B cell (primary cell): Measurements from ENCODE around the gene DCN. TPM values are rescaled to one million over a fixed set of nuclear protein-coding genes. Genes with fewer than 3 reads are reported as not detected.

ENCODE experiments used
- ATAC-seq: fragments of 200-7000 bp; cut with Tn5 transposase; one replicate; pipeline ENCODE4 v1.10.0; 2021; ENCODE audit warnings: low read depth, mild to moderate bottlenecking, moderate number of reproducible peaks, moderate library complexity
- CTCF ChIA-PET: fragments of 350-600 bp; sonication (Branson Sonifier 250); formaldehyde crosslinking; loops from one replicate; lab custom pipeline; 2021; ENCODE audit warnings: antibody characterized with exemption, inconsistent platforms; lab: Charles Lee
- POLR2A ChIA-PET: fragments of 350-600 bp; sonication (Branson Sonifier 250); formaldehyde crosslinking; loops from one replicate; lab custom pipeline; 2021; ENCODE audit warnings: antibody characterized with exemption; lab: Charles Lee
- DNase-seq: peaks from one replicate; pipeline ENCODE4 v3.0.0; 2013
- H2AFZ ChIP-seq: 2 replicates; pipeline ENCODE4 v1.6.1; 2012; ENCODE audit warnings: mild to moderate bottlenecking, low read depth, low read length; ENCODE audit not compliant: insufficient read depth, poor library complexity, severe bottlenecking
- H3K27ac ChIP-seq, 2 donors: 1 replicate in 1 of 2; 2 replicates in 1 of 2; pipeline ENCODE4 v1.5.1; 2012 to 2013; ENCODE audit warnings: low read length in 2 of 2, mild to moderate bottlenecking in 2 of 2, moderate library complexity in 1 of 2
- H3K27me3 ChIP-seq, 4 experiments: fragments of 200-600 bp in 1 of 4; sonication (generic) in 1 of 4; replicated peaks in 1 of 4; 1 replicate in 2 of 4; 2 replicates in 2 of 4; pipeline versions ENCODE4 v1.6.1 to v1.7.0; 2013 to 2016; ENCODE audit warnings: low read length in 3 of 4, mild to moderate bottlenecking in 2 of 4, mixed read lengths in 1 of 4, moderate library complexity in 1 of 4; ENCODE audit not compliant: insufficient read depth in 4 of 4, control insufficient read depth in 3 of 4; ENCODE audit errors: control extremely low read depth in 1 of 4
- H3K36me3 ChIP-seq, 2 experiments: replicated peaks in 1 of 2; 1 replicate in 1 of 2; 2 replicates in 1 of 2; pipeline versions ENCODE4 v1.6.1 to v1.7.1; 2013; ENCODE audit warnings: low read length in 1 of 2; ENCODE audit not compliant: insufficient read depth in 2 of 2, control insufficient read depth in 1 of 2; ENCODE audit errors: control extremely low read depth in 1 of 2, extremely low read depth in 1 of 2
- H3K4me1 ChIP-seq, 2 donors: fragments of 200-600 bp in 1 of 2; sonication (generic) in 1 of 2; 1 replicate in 1 of 2; 2 replicates in 1 of 2; pipeline versions ENCODE4 v1.5.1 to v1.6.1; 2013 to 2017; ENCODE audit warnings: low read length in 2 of 2; ENCODE audit not compliant: control insufficient read depth in 2 of 2, insufficient read depth in 2 of 2
- H3K4me2 ChIP-seq: replicated peaks from 2 replicates; pipeline ENCODE3; 2012; ENCODE audit warnings: mild to moderate bottlenecking, low read depth, low read length; ENCODE audit not compliant: poor library complexity, severe bottlenecking
- H3K4me3 ChIP-seq, 5 experiments: fragments of 200-600 bp in 1 of 5; sonication (generic) in 1 of 5; 1 replicate in 3 of 5; 2 replicates in 2 of 5; pipeline versions ENCODE4 v1.5.1 to v1.7.0; 2011 to 2016; ENCODE audit warnings: low read length in 4 of 5, mild to moderate bottlenecking in 4 of 5, low read depth in 2 of 5, control low read depth in 1 of 5, moderate library complexity in 1 of 5; ENCODE audit not compliant: insufficient read depth in 1 of 5; ENCODE audit errors: control extremely low read depth in 1 of 5, extremely low read depth in 1 of 5
- H3K79me2 ChIP-seq: fragments of 200-600 bp; sonication (generic); one replicate; pipeline ENCODE4 v1.6.0; 2016; ENCODE audit warnings: low read length; ENCODE audit not compliant: control insufficient read depth, insufficient read depth
- H3K9ac ChIP-seq: fragments of 200-600 bp; sonication (generic); 2 replicates; pipeline ENCODE4 v1.6.1; 2017; ENCODE audit warnings: mild to moderate bottlenecking, low read length, moderate library complexity
- H3K9me3 ChIP-seq, 3 donors: one replicate each; pipeline versions ENCODE4 v1.6.1 to v1.7.1; 2013; ENCODE audit warnings: low read length in 2 of 3; ENCODE audit not compliant: control insufficient read depth in 2 of 3, insufficient read depth in 1 of 3; ENCODE audit errors: control extremely low read depth in 1 of 3
- H4K20me1 ChIP-seq: 2 replicates; pipeline ENCODE4 v1.6.0; 2012; ENCODE audit warnings: mild to moderate bottlenecking, low read length; ENCODE audit not compliant: insufficient read depth, control insufficient read depth, poor library complexity, severe bottlenecking
- H3K27ac Mint-ChIP-seq: one replicate; pipeline ENCODE4 v1.8.0; 2021; ENCODE audit warnings: mixed read lengths
- H3K27me3 Mint-ChIP-seq: one replicate; pipeline ENCODE4 v1.8.0; 2021; ENCODE audit warnings: mixed read lengths
- H3K4me1 Mint-ChIP-seq: one replicate; pipeline ENCODE4 v1.8.0; 2021; ENCODE audit warnings: mixed read lengths
- H3K4me3 Mint-ChIP-seq: one replicate; pipeline ENCODE4 v1.8.0; 2021; ENCODE audit warnings: mixed read lengths
- H3K9me3 Mint-ChIP-seq: one replicate; pipeline ENCODE4 v1.8.0; 2022; ENCODE audit warnings: mixed read lengths; ENCODE audit not compliant: insufficient read depth
- CTCF ChIP-seq: fragments of 200-600 bp; IDR thresholded peaks from one replicate; pipeline ENCODE4 v1.8.0; 2022; ENCODE audit warnings: antibody characterized with exemption, mild to moderate bottlenecking
- EZH2 ChIP-seq: IDR thresholded peaks from 2 replicates; pipeline ENCODE4 v1.6.1; 2012; ENCODE audit warnings: borderline replicate concordance, low read depth, mild to moderate bottlenecking, moderate library complexity, low read length; ENCODE audit not compliant: insufficient read depth, poor library complexity, severe bottlenecking
- WGBS: methylation state at CpG from one replicate; pipeline ENCODE4 v1.1.5; 2013; ENCODE audit warnings: missing lambda C conversion rate; ENCODE audit not compliant: insufficient coverage; 5-methylcytosine and 5-hydroxymethylcytosine counted together
- intact Hi-C: fragments of 100-400 bp; cut with micrococcal nuclease; formaldehyde crosslinking; loops from one replicate; pipeline ENCODE4 v1.10.0; 2022
- polyA plus RNA-seq: library from polyadenylated mRNA; depleted of rRNA; stranded (reverse); fragments of >200 nt; gene quantifications from 2 replicates; pipeline ENCODE4 v1.2.3, GENCODE V29; 2012
- total RNA-seq, 2 donors: library from RNA; stranded (reverse); fragments of 120-200 nt in 1 of 2; gene quantifications; 1 replicate in 1 of 2; 2 replicates in 1 of 2; pipeline versions ENCODE4 v1.2.3 to v1.2.4, GENCODE V29; 2013 to 2022

The DCN gene
- total and polyA plus RNA-seq, 2 donors (not counting 1 experiment from before 2014, with no cell fraction given): not detected

- TF ChIP-seq CTCF: no peak
- TF ChIP-seq EZH2: no peak
Measured at GRCh38 chr12:91188778-91189177, 6.2 kb upstream of the DCN start.

DNA sequence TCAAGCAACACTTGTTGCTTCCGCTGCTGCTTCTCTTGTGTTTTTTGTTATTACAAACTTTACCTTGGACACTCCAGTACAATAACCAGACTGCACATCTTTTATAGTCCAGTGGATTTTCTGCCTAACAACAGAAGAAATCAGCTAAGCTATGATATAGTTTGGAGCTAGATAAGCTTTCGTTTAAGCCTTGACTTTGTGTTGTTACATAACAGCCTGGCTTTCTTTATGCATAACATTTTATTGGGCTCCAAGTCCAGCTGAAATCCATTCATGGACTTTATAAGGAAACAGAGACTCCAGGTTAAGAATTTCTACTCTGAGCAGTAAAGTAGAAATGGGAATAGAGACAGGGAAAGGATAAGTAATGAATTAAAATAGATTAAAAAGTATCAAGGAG, 3.5 kb upstream of the DCN start:
- Histone ChIP-seq H2AFZ (no peak overlapping the region), H3K36me3 (no peaks in the 10 kb centered on the region), H3K79me2 (no peaks in the 10 kb centered on the region), H3K27ac (no peak overlapping the region), H3K4me1 (no peaks in the 10 kb centered on the region), H4K20me1 (no peaks in the 10 kb centered on the region), H3K9ac (no peak overlapping the region), H3K27me3 (no peaks in the 10 kb centered on the region), H3K4me3 (no peak overlapping the region), H3K9me3 (no peaks in the 10 kb centered on the region), H3K4me2 (no peak overlapping the region)
- ChIA-PET CTCF (no interaction called here), POLR2A (no interaction called here)
- TF ChIP-seq CTCF (no peak), EZH2 (no peak)
- no peaks in the 10 kb centered on the region for H3K9me3 Mint-ChIP-seq
- H3K27ac Mint-ChIP-seq: no peak overlapping the region
- intact Hi-C loops: no loop called here
- H3K4me3 Mint-ChIP-seq: no peak overlapping the region
- H3K4me1 Mint-ChIP-seq: no peaks in the 10 kb centered on the region
- no peak for ATAC-seq
- DNase-seq: no peak
- no peaks in the 10 kb centered on the region for H3K27me3 Mint-ChIP-seq
- no CpG with 5 or more reads among the region's 2 CpGs for WGBS

More at GRCh38 chr12:91188778-91189177, 6.2 kb upstream of the DCN start:
- H3K27ac ChIP-seq: no peak overlapping the region
- H3K4me3 Mint-ChIP-seq: no peak overlapping the region
- H3K9me3 ChIP-seq: no peaks in the 10 kb centered on the region
- no peak overlapping the region for H3K4me2 ChIP-seq
- H3K27ac Mint-ChIP-seq: no peak overlapping the region
- no peak overlapping the region for H2AFZ ChIP-seq
- intact Hi-C loops: no loop called here
- H3K27me3 Mint-ChIP-seq: no peaks in the 10 kb centered on the region
- ChIA-PET CTCF (no interaction called here), POLR2A (no interaction called here)
- ATAC-seq (no peak), DNase-seq (no peak)
- no peak overlapping the region for H3K4me3 ChIP-seq
- no peaks in the 10 kb centered on the region for H3K27me3 ChIP-seq
- no peaks in the 10 kb centered on the region for H4K20me1 ChIP-seq
- no peaks in the 10 kb centered on the region for H3K4me1 ChIP-seq
- H3K36me3 ChIP-seq: no peaks in the 10 kb centered on the region
- H3K9me3 Mint-ChIP-seq: peaks cover 2% of the 10 kb centered on the region
- no peaks in the 10 kb centered on the region for H3K4me1 Mint-ChIP-seq
- H3K9ac ChIP-seq: no peak overlapping the region
- H3K79me2 ChIP-seq: no peaks in the 10 kb centered on the region
